Keratinocyte (primary cell): ENCODE data around the gene DHX38. TPM values are rescaled to one million over a fixed set of nuclear protein-coding genes. Genes with fewer than 3 reads are reported as not detected.

Experiments
- DNase-seq: peaks from one replicate; pipeline ENCODE4 v3.0.0-alpha.2; 2011; ENCODE audit warnings: low read depth, missing footprints, low spot score
- FAIRE-seq: peaks from 2 replicates; lab custom pipeline; 2011; peaks lifted over from hg19 to GRCh38; lab: Jason Lieb, UNC
- H2AFZ ChIP-seq: 2 replicates; pipeline ENCODE4 v1.6.0; 2012; ENCODE audit warnings: low read length, control low read depth, inconsistent platforms; ENCODE audit not compliant: control insufficient read depth
- H3K27ac ChIP-seq: 2 replicates; pipeline ENCODE4 v1.5.1; 2011; ENCODE audit warnings: low read length; ENCODE audit not compliant: control insufficient read depth, insufficient read depth
- H3K27me3 ChIP-seq: 3 replicates; pipeline ENCODE4 v1.6.0; 2011; ENCODE audit warnings: low read length; ENCODE audit not compliant: control insufficient read depth, insufficient read depth; ENCODE audit errors: extremely low read depth
- H3K36me3 ChIP-seq, 2 experiments: 2 replicates in 1 of 2; 3 replicates in 1 of 2; pipeline ENCODE4 v1.5.1; 2011; ENCODE audit warnings: low read length in 2 of 2, mild to moderate bottlenecking in 1 of 2; ENCODE audit not compliant: control insufficient read depth in 2 of 2, insufficient read depth in 2 of 2; ENCODE audit errors: extremely low read depth in 1 of 2
- H3K4me1 ChIP-seq: 3 replicates; pipeline ENCODE4 v1.5.1; 2011; ENCODE audit warnings: low read length; ENCODE audit not compliant: control insufficient read depth, insufficient read depth; ENCODE audit errors: extremely low read depth
- H3K4me2 ChIP-seq: 3 replicates; pipeline ENCODE4 v1.6.0; 2011; ENCODE audit warnings: low read depth, low read length; ENCODE audit not compliant: control insufficient read depth, insufficient read depth; ENCODE audit errors: extremely low read depth
- H3K4me3 ChIP-seq, 3 experiments: fragments of 200-600 bp in 1 of 3; sonication (generic) in 1 of 3; 2 replicates in 2 of 3; 3 replicates in 1 of 3; pipeline ENCODE4 v1.5.1; 2011 to 2016; ENCODE audit warnings: low read length in 3 of 3, mild to moderate bottlenecking in 3 of 3, control low read depth in 2 of 3, inconsistent platforms in 1 of 3, low read depth in 1 of 3, mixed read lengths in 1 of 3, mixed run types in 1 of 3, moderate library complexity in 1 of 3; ENCODE audit not compliant: control insufficient read depth in 2 of 3, insufficient read depth in 2 of 3; ENCODE audit errors: extremely low read depth in 1 of 3
- H3K79me2 ChIP-seq: 2 replicates; pipeline ENCODE4 v1.6.0; 2012; ENCODE audit warnings: low read length; ENCODE audit not compliant: control insufficient read depth, insufficient read depth
- H3K9ac ChIP-seq: 3 replicates; pipeline ENCODE4 v1.6.0; 2011; ENCODE audit warnings: low read length; ENCODE audit not compliant: control insufficient read depth, insufficient read depth; ENCODE audit errors: extremely low read depth
- H3K9me1 ChIP-seq: 3 replicates; pipeline ENCODE4 v1.6.0; 2011; ENCODE audit warnings: low read length; ENCODE audit not compliant: control insufficient read depth, insufficient read depth; ENCODE audit errors: extremely low read depth
- H3K9me3 ChIP-seq: 2 replicates; pipeline ENCODE4 v1.5.1; 2012; ENCODE audit warnings: low read depth, low read length; ENCODE audit not compliant: control insufficient read depth
- H4K20me1 ChIP-seq: 3 replicates; pipeline ENCODE4 v1.6.0; 2011; ENCODE audit warnings: low read length; ENCODE audit not compliant: control insufficient read depth, insufficient read depth; ENCODE audit errors: extremely low read depth
- CTCF ChIP-seq, 3 experiments: IDR thresholded peaks in 1 of 3; conservative IDR thresholded peaks in 1 of 3; optimal IDR thresholded peaks in 1 of 3; 2 replicates in 2 of 3; 3 replicates in 1 of 3; pipeline versions ENCODE3 to v1.5.1; 2011; ENCODE audit warnings: low read length in 3 of 3, mild to moderate bottlenecking in 3 of 3, moderate library complexity in 2 of 3, control low read depth in 1 of 3, inconsistent platforms in 1 of 3; ENCODE audit not compliant: insufficient read depth in 2 of 3; ENCODE audit errors: extremely low read depth in 1 of 3
- EZH2 ChIP-seq: IDR thresholded peaks from one replicate; pipeline ENCODE4 v1.6.1; 2012; ENCODE audit warnings: inconsistent platforms, mild to moderate bottlenecking, low read length, moderate library complexity
- dilution Hi-C: fragments of 300-500 bp; cut with MboI; formaldehyde crosslinking; loops from one replicate; pipeline ENCODE4 v1.7.0; 2020; ENCODE audit warnings: low sequenced_read_pairs; ENCODE audit not compliant: extremely low pct_ligation_motif_present
- polyA plus RNA-seq, 5 experiments: library from polyadenylated mRNA; depleted of rRNA in 3 of 5; stranded (reverse) in 3 of 5; stranded (forward) in 1 of 5; unstranded in 1 of 5; fragments of >200 nt; gene quantifications; 1 replicate in 1 of 5; 2 replicates in 3 of 5; 3 replicates in 1 of 5; pipeline versions ENCODE4 v1.2.1 to v1.2.3, GENCODE V29; 2011 to 2012; ENCODE audit warnings: missing spikeins in 2 of 5, low read depth in 1 of 5, low replicate concordance in 1 of 5

DHX38 gene
- polyA plus RNA-seq, 1 donor (not counting 4 experiments of a cell fraction or from before 2014, with no cell fraction given) = 25.9 TPM

GRCh38 chr16:72064361-72064894 lies 29.2 kb upstream of the DHX38 start:
- TF ChIP-seq EZH2 (no peak), CTCF (optimal IDR thresholded peaks at IDR 0.05 in 1 of 3, IDR thresholded peaks at IDR 0.05 in 1 of 3, conservative IDR thresholded peaks at IDR 0.05 in 1 of 3; ENCODE audit: extremely low read depth in 1 of 3, insufficient read depth in 2 of 3, low read length in 3 of 3) (no peak)
- DNase-seq (no peak), FAIRE-seq (no peak)
- no peak overlapping the region for H3K27ac ChIP-seq
- H3K9me3 ChIP-seq = no peaks in the 10 kb centered on the region
- H3K4me2 ChIP-seq = no peak overlapping the region
- H2AFZ ChIP-seq = no peak overlapping the region
- no peaks in the 10 kb centered on the region for H4K20me1 ChIP-seq
- no peaks in the 10 kb centered on the region for H3K36me3 ChIP-seq
- H3K4me3 ChIP-seq = no peak overlapping the region
- no peaks in the 10 kb centered on the region for H3K79me2 ChIP-seq
- dilution Hi-C loops = no loop called here
- H3K4me1 ChIP-seq = no peaks in the 10 kb centered on the region
- no peaks in the 10 kb centered on the region for H3K9me1 ChIP-seq
- no peaks in the 10 kb centered on the region for H3K27me3 ChIP-seq
- no peak overlapping the region for H3K9ac ChIP-seq

- no peak overlapping the region for H3K4me2 ChIP-seq
- H3K4me1 ChIP-seq = no peaks in the 10 kb centered on the region
- H2AFZ ChIP-seq = no peak overlapping the region
- H4K20me1 ChIP-seq = no peaks in the 10 kb centered on the region
- TF ChIP-seq CTCF (optimal IDR thresholded peaks at IDR 0.05 in 1 of 3, IDR thresholded peaks at IDR 0.05 in 1 of 3, conservative IDR thresholded peaks at IDR 0.05 in 1 of 3; ENCODE audit: extremely low read depth in 1 of 3, insufficient read depth in 2 of 3, low read length in 3 of 3) (peak in 2 of 3 experiments; percentile 34 to 61), EZH2 (no peak)
- H3K36me3 ChIP-seq = no peaks in the 10 kb centered on the region
- H3K27me3 ChIP-seq = no peaks in the 10 kb centered on the region
- no peak overlapping the region for H3K27ac ChIP-seq
- dilution Hi-C loops = no loop called here
- no peak overlapping the region for H3K9ac ChIP-seq
- no peaks in the 10 kb centered on the region for H3K79me2 ChIP-seq
- FAIRE-seq = peak; percentile 53
- DNase-seq = no peak
- H3K9me1 ChIP-seq = no peaks in the 10 kb centered on the region
- no peak overlapping the region for H3K4me3 ChIP-seq
- H3K9me3 ChIP-seq = no peaks in the 10 kb centered on the region
Measured at GRCh38 chr16:72066747-72067146, 26.9 kb upstream of the DHX38 start.
